ENCODE measurements around the gene ARHGEF40.

DNA sequence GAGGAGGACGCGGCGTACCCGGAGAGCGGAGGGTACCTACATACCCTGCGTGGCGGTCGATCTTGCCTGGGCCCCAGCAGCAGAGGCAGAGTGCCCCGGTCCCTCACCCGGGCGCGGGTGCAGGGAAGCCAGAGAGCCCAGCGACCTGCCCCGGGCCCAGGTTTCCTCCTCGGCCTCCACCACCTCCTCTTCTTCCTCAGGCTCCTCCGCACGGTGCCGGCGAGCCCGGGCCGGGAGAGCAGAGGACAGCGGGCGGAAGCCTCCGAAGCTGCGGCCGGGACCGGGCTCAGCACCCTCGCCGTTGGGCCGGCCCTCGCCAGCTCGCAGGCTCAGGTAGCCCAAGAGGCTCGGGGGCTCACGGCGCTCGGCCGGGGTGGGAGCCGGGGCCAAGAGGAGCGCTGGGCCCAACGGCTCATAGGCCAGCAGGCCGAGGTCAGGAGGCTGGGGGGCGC is 21.7 kb downstream of the ARHGEF40 start:
- TF ChIP-seq, protein P1, sequence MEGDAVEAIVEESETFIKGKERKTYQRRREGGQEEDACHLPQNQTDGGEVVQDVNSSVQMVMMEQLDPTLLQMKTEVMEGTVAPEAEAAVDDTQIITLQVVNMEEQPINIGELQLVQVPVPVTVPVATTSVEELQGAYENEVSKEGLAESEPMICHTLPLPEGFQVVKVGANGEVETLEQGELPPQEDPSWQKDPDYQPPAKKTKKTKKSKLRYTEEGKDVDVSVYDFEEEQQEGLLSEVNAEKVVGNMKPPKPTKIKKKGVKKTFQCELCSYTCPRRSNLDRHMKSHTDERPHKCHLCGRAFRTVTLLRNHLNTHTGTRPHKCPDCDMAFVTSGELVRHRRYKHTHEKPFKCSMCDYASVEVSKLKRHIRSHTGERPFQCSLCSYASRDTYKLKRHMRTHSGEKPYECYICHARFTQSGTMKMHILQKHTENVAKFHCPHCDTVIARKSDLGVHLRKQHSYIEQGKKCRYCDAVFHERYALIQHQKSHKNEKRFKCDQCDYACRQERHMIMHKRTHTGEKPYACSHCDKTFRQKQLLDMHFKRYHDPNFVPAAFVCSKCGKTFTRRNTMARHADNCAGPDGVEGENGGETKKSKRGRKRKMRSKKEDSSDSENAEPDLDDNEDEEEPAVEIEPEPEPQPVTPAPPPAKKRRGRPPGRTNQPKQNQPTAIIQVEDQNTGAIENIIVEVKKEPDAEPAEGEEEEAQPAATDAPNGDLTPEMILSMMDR (IDR thresholded peaks at IDR 0.05; ENCODE audit: low read depth, low read length), result no peak
- TF ChIP-seq MYC (IDR thresholded peaks at IDR 0.05; ENCODE audit: low read depth, low read length), result no peak
- no peak for TF ChIP-seq POLR2A (IDR thresholded peaks at IDR 0.05; ENCODE audit: extremely low read depth, insufficient read length)
